Activated T-cell treated with anti-CD3 and anti-CD28 coated beads for 1 hour (primary cell): ENCODE results near the gene IRS2.
"Not testable (repeated sequence)": the region's sequence is repeated elsewhere in the genome, so short reads cannot be mapped to it uniquely, and the experiment has no call there.

Source experiments
- DNase-seq: peaks from one replicate; pipeline ENCODE4 v3.0.0-alpha.2; 2020; ENCODE audit warnings: low read depth

IRS2 gene

GRCh38 chr13:109732470-109733170, 53.8 kb downstream of the IRS2 start:
- DNase-seq: not testable (repeated sequence)

GRCh38 chr13:109730812-109731335, 55.5 kb downstream of the IRS2 start:
- no peak for DNase-seq

GRCh38 chr13:109728791-109729731, 57.3 kb downstream of the IRS2 start:
- no peak for DNase-seq

- no peak for DNase-seq
Measured at GRCh38 chr13:109728061-109728460, 58.3 kb downstream of the IRS2 start.

GRCh38 chr13:109727251-109727650, 59.1 kb downstream of the IRS2 start:
- DNase-seq: no peak

GRCh38 chr13:109725995-109726637, 60.3 kb downstream of the IRS2 start:
- no peak for DNase-seq

- no peak for DNase-seq
Measured at GRCh38 chr13:109725297-109725696, 61.1 kb downstream of the IRS2 start.

GRCh38 chr13:109724603-109725002, 61.8 kb downstream of the IRS2 start:
- DNase-seq: no peak

- no peak for DNase-seq
Measured at GRCh38 chr13:109723046-109723445, 63.3 kb downstream of the IRS2 start.

GRCh38 chr13:109722068-109722467, 64.3 kb downstream of the IRS2 start:
- no peak for DNase-seq

GRCh38 chr13:109720758-109721184, 65.6 kb downstream of the IRS2 start:
- DNase-seq: no peak

- no peak for DNase-seq
Measured at GRCh38 chr13:109719962-109720646, 66.3 kb downstream of the IRS2 start.

- DNase-seq: no peak
Measured at GRCh38 chr13:109718726-109719125, 67.7 kb downstream of the IRS2 start.

GRCh38 chr13:109717686-109718085, 68.7 kb downstream of the IRS2 start:
- DNase-seq: no peak

GRCh38 chr13:109715902-109716301, 70.5 kb downstream of the IRS2 start:
- no peak for DNase-seq

- DNase-seq: no peak
Measured at GRCh38 chr13:109713681-109714080, 72.7 kb downstream of the IRS2 start.

GRCh38 chr13:109712124-109712722, 74.2 kb downstream of the IRS2 start:
- no peak for DNase-seq

GRCh38 chr13:109707742-109708617, 78.4 kb downstream of the IRS2 start:
- no peak for DNase-seq

- no peak for DNase-seq
Measured at GRCh38 chr13:109707044-109707741, 79.2 kb downstream of the IRS2 start.
